Fibroblast of lung (primary cell): ENCODE data around the gene MYLK.

Experiments used
- EZH2 ChIP-seq: IDR thresholded peaks from 2 replicates; pipeline ENCODE4 v1.5.1; 2012; ENCODE audit warnings: low read length, control low read depth, mild to moderate bottlenecking; ENCODE audit errors: missing control alignments
- TF ChIP-seq, protein P1 (sequence below), 2 donors: IDR thresholded peaks in 1 of 2; conservative IDR thresholded peaks in 1 of 2; 1 replicate in 1 of 2; 2 replicates in 1 of 2; pipeline ENCODE4 v1.5.1; 2011 to 2012; ENCODE audit warnings: low read length in 2 of 2, control low read depth in 1 of 2, inconsistent platforms in 1 of 2, low read depth in 1 of 2, mild to moderate bottlenecking in 1 of 2

GRCh38 chr3:123759311-123759710 is 124.8 kb downstream of the MYLK start:
- TF ChIP-seq, protein P1, sequence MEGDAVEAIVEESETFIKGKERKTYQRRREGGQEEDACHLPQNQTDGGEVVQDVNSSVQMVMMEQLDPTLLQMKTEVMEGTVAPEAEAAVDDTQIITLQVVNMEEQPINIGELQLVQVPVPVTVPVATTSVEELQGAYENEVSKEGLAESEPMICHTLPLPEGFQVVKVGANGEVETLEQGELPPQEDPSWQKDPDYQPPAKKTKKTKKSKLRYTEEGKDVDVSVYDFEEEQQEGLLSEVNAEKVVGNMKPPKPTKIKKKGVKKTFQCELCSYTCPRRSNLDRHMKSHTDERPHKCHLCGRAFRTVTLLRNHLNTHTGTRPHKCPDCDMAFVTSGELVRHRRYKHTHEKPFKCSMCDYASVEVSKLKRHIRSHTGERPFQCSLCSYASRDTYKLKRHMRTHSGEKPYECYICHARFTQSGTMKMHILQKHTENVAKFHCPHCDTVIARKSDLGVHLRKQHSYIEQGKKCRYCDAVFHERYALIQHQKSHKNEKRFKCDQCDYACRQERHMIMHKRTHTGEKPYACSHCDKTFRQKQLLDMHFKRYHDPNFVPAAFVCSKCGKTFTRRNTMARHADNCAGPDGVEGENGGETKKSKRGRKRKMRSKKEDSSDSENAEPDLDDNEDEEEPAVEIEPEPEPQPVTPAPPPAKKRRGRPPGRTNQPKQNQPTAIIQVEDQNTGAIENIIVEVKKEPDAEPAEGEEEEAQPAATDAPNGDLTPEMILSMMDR (conservative IDR thresholded peaks at IDR 0.05 in 1 of 2, IDR thresholded peaks at IDR 0.05 in 1 of 2; ENCODE audit: low read depth in 1 of 2, low read length in 2 of 2): no peak
- no peak for TF ChIP-seq EZH2
